H1 (cell line): ENCODE measurements around the gene LIAS.

ENCODE experiments used
- ATF2 ChIP-seq: IDR thresholded peaks from 2 replicates; pipeline ENCODE4 v1.6.1; 2012; ENCODE audit warnings: low read length, inconsistent platforms
- ATF3 ChIP-seq: IDR thresholded peaks from 2 replicates; pipeline ENCODE4 v1.6.1; 2011; ENCODE audit warnings: low read depth, mild to moderate bottlenecking, low read length; ENCODE audit not compliant: insufficient read depth
- CEBPB ChIP-seq: IDR thresholded peaks from 2 replicates; pipeline ENCODE4 v1.6.1; 2012; ENCODE audit warnings: low read depth, low read length
- CTCF ChIP-seq, 3 experiments: IDR thresholded peaks; 1 replicate in 2 of 3; 2 replicates in 1 of 3; pipeline versions ENCODE4 v1.5.1 to v1.6.1; 2011; ENCODE audit warnings: low read length in 3 of 3, mild to moderate bottlenecking in 3 of 3, inconsistent platforms in 2 of 3, low read depth in 1 of 3, moderate library complexity in 1 of 3; ENCODE audit not compliant: insufficient read depth in 1 of 3; ENCODE audit errors: control extremely low read depth in 1 of 3
- FOSL1 ChIP-seq: IDR thresholded peaks from 2 replicates; pipeline ENCODE4 v1.6.1; 2011; ENCODE audit warnings: mild to moderate bottlenecking, low read depth, low read length, moderate library complexity; ENCODE audit not compliant: insufficient read depth
- GABPA ChIP-seq: IDR thresholded peaks from 2 replicates; pipeline ENCODE4 v1.6.1; 2011; ENCODE audit warnings: mild to moderate bottlenecking, low read length, moderate library complexity, borderline replicate concordance; ENCODE audit not compliant: insufficient read depth
- POLR2A ChIP-seq, 2 experiments: IDR thresholded peaks; 1 replicate in 1 of 2; 2 replicates in 1 of 2; pipeline ENCODE4 v1.6.1; 2011; ENCODE audit warnings: low read depth in 2 of 2, low read length in 2 of 2, mild to moderate bottlenecking in 2 of 2; ENCODE audit errors: control extremely low read depth in 1 of 2

GRCh38 chr4:39484582-39485272, 25.9 kb downstream of the LIAS start:
- TF ChIP-seq POLR2A (IDR thresholded peaks at IDR 0.05; ENCODE audit: control extremely low read depth in 1 of 2, low read depth in 2 of 2, low read length in 2 of 2) (no peak), CTCF (IDR thresholded peaks at IDR 0.05; ENCODE audit: control extremely low read depth in 1 of 3, insufficient read depth in 1 of 3, low read depth in 1 of 3, low read length in 3 of 3) (no peak), GABPA (no peak), FOSL1 (no peak), ATF2 (no peak), CEBPB (no peak), ATF3 (no peak)
